AG09309 (cell line): ENCODE data around the gene TMEM135.

Experiments used
- DNase-seq: peaks from one replicate; pipeline ENCODE4 v3.0.0-alpha.2; 2010; ENCODE audit warnings: low read depth
- H3K4me3 ChIP-seq: 2 replicates; pipeline ENCODE4 v1.5.1; 2011; ENCODE audit warnings: mild to moderate bottlenecking, low read depth, low read length, moderate library complexity; ENCODE audit not compliant: control insufficient read depth
- CTCF ChIP-seq: IDR thresholded peaks from 2 replicates; pipeline ENCODE4 v1.5.1; 2011; ENCODE audit warnings: mild to moderate bottlenecking, low read depth, low read length, inconsistent platforms; ENCODE audit not compliant: insufficient read depth, control insufficient read depth; ENCODE audit errors: missing control alignments

Gene TMEM135

GRCh38 chr11:87307101-87307500 is 269.4 kb downstream of the TMEM135 start:
- DNase-seq, result no peak
- TF ChIP-seq CTCF, result no peak
- no peak overlapping the region for H3K4me3 ChIP-seq

- no peak for TF ChIP-seq CTCF
- no peak for DNase-seq
- no peak overlapping the region for H3K4me3 ChIP-seq
Observed at GRCh38 chr11:87315229-87315628, 277.5 kb downstream of the TMEM135 start.

- no peak overlapping the region for H3K4me3 ChIP-seq
- DNase-seq, result no peak
- no peak for TF ChIP-seq CTCF
Observed at GRCh38 chr11:87316491-87316890, 278.8 kb downstream of the TMEM135 start.

- H3K4me3 ChIP-seq, result no peak overlapping the region
- TF ChIP-seq CTCF, result no peak
- DNase-seq, result no peak
Observed at GRCh38 chr11:87317441-87317840, 279.7 kb downstream of the TMEM135 start.

- no peak for TF ChIP-seq CTCF
Observed at GRCh38 chr11:87320123-87320522, 282.4 kb downstream of the TMEM135 start.

GRCh38 chr11:87322568-87322967 is 284.8 kb downstream of the TMEM135 start:
- DNase-seq, result no peak
- no peak overlapping the region for H3K4me3 ChIP-seq
- no peak for TF ChIP-seq CTCF

More at GRCh38 chr11:87320123-87320522, 282.4 kb downstream of the TMEM135 start:
- H3K4me3 ChIP-seq, result no peak overlapping the region
- DNase-seq, result no peak

GRCh38 chr11:87323899-87324298 is 286.2 kb downstream of the TMEM135 start:
- DNase-seq, result no peak
- no peak overlapping the region for H3K4me3 ChIP-seq
- TF ChIP-seq CTCF, result no peak
